ENCODE measurements around the gene NUP107.

The NUP107 gene

DNA sequence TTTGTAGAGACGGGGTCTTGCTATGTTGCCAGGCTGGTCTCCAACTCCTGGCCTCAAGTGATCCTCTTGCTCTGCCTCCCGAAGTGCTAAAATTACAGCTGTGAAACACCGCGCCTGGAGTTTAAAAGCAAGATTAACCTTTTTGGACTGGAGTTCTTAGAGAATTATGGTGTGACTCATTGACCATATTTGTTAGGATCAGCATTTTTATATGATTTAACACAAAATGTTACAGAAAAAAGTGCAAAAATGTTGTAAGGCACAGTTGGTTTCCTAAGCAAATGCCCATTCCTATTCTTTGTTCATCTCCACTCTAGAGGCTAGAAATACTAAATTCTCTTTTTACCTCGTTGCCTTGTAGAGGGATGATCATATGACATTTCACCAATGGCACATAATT is 86.8 kb downstream of the NUP107 start:
- TF ChIP-seq, protein P1, sequence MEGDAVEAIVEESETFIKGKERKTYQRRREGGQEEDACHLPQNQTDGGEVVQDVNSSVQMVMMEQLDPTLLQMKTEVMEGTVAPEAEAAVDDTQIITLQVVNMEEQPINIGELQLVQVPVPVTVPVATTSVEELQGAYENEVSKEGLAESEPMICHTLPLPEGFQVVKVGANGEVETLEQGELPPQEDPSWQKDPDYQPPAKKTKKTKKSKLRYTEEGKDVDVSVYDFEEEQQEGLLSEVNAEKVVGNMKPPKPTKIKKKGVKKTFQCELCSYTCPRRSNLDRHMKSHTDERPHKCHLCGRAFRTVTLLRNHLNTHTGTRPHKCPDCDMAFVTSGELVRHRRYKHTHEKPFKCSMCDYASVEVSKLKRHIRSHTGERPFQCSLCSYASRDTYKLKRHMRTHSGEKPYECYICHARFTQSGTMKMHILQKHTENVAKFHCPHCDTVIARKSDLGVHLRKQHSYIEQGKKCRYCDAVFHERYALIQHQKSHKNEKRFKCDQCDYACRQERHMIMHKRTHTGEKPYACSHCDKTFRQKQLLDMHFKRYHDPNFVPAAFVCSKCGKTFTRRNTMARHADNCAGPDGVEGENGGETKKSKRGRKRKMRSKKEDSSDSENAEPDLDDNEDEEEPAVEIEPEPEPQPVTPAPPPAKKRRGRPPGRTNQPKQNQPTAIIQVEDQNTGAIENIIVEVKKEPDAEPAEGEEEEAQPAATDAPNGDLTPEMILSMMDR (conservative IDR thresholded peaks at IDR 0.05) = no peak
- TF ChIP-seq ZFX (IDR thresholded peaks at IDR 0.05) = no peak
- H3K27ac ChIP-seq = no peak overlapping the region

DNA sequence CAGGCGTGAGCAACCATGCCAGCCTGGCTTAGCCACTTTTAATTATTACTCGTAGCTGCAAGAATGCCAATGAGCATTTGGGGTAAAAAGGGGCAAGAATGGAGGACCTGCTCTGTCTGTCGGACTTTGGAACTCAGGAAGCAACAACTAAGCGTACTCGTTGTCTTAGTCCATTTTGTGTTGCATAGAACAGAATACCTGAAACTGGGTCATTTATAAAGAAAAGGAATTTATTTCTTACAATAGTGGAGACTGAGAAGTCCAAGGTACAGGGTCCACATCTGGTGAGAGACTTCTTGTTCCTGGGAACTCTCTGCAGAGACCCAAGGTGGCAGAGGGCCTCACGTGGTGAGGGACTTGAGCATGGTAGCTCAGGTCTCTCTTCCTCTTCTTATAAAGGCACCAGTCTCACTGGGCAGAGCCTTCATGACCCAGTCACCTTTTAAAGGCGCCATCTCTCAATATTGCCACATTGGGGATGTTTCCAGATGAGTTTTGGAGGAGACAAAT is 88.4 kb downstream of the NUP107 start:
- no peak for TF ChIP-seq ZFX (IDR thresholded peaks at IDR 0.05)
- TF ChIP-seq, protein P1 (conservative IDR thresholded peaks at IDR 0.05) = no peak
- no peak overlapping the region for H3K27ac ChIP-seq

DNA sequence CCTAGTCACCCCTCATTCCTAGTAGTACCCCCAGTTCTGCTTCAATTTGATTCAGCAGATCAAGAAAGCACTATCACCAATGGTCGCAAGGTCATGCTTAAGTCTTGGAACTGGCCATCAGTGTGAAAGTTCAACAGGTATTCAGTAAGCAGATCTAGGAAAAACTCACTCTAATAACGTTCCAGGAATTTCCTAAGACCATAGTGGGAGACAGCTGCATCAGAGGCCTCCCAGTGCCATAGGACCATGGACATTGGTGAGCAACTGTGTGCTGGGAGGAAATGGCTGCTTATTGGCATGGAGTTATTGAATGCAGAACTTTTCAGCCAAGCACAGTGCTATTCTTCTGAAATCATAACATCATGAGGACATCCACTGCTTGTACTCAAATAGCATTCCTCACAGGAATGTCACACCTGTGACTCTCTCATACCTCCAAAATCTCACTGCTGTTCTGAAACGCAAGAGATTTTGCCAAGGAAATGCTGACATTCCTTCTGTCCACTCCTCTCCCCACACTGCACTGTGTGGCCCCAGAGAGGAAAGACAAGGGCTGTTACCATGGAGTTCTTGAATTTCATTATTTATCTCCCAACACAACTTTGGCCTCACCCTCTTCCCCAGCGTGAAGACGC is 90.3 kb downstream of the NUP107 start:
- no peak for TF ChIP-seq ZFX (IDR thresholded peaks at IDR 0.05)
- TF ChIP-seq, protein P1 (conservative IDR thresholded peaks at IDR 0.05) = no peak
- no peak overlapping the region for H3K27ac ChIP-seq

DNA sequence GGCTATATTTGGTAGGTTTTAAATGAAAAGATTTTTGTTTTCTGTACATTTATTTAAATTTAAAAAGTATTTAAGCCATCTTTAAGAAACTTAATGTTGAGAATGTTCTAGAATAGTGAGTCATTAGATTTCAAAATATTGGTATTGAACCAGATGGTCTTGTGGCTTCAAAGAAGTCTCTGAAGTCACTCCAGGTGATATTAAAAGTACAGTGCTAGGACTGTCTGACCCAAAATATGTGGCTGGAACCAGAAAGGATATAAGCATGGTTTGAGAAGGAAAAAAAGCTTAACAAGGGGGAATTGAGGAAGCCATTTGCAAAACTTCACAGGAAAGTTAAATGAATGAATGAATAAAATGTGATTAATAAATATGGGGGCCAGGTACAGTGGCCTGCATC is 92.5 kb downstream of the NUP107 start:
- TF ChIP-seq, protein P1 (conservative IDR thresholded peaks at IDR 0.05) = no peak
- TF ChIP-seq ZFX (IDR thresholded peaks at IDR 0.05) = no peak
- no peak overlapping the region for H3K27ac ChIP-seq

DNA sequence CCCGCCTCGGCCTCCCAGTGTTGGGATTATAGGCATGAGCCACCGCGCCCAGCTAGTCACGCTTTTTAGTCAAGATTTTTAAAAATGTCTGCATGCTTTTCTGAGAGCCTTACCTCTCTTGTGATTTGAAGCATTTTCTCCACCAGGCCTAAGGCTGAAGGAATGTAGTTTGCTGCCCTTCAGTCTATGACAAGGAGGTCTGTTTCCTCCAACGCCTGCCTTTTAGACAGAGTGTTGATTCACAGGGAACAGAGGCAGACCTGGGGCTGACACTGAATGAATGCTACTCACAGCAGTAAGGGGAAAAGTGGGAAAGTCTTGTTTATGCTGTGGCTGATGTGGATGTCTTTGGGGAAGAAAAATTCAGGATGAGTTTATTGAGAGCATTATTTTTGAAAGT is 94.0 kb downstream of the NUP107 start:
- TF ChIP-seq, protein P1 (conservative IDR thresholded peaks at IDR 0.05) = no peak
- no peak for TF ChIP-seq ZFX (IDR thresholded peaks at IDR 0.05)

DNA sequence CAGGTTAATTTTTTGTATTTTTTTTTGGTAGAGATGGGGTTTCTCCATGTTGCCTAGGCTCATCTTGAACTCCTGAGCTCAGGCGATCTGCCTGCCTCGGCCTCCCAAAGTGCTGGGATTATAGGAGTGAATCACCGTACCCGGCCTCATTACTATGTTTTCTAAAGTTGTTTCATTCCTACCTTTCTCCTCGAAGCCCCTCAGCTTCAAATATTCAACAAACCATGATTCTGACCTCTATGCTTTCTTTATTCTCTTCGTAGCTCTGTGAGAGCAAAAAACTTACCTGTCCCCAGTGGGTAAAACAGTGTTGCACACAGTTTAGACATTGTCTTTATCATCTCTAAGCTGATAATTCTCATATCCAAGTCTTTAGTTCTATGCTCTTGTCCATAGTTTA is 95.0 kb downstream of the NUP107 start:
- TF ChIP-seq ZFX (IDR thresholded peaks at IDR 0.05) = no peak
- TF ChIP-seq, protein P1 (conservative IDR thresholded peaks at IDR 0.05) = no peak
- no peak overlapping the region for H3K27ac ChIP-seq

More for the DNA sequence above, 94.0 kb downstream of the NUP107 start:
- no peak overlapping the region for H3K27ac ChIP-seq

DNA sequence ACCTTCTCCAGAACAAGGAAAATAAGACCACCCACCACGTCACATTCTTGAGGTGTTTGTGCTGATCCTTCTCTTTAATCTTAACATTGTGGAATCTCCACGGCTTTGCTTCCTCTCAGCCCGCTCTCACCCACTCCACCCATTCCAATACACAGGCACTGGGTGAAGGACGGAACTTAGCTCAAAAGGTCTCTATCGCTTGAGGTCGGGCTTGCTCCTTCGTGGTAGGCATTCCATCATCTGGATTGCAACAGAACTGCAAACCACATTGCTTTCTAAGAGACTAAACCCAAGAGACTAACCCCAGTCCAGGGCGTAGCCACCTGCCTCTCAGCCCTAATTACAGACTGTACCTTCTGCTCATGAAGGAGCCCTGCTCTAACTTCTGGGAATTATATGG is 97.2 kb downstream of the NUP107 start:
- H3K27ac ChIP-seq = no peak overlapping the region
- TF ChIP-seq, protein P1 (conservative IDR thresholded peaks at IDR 0.05) = no peak
- no peak for TF ChIP-seq ZFX (IDR thresholded peaks at IDR 0.05)

Measured in C4-2B (cell line).